Panc1 (cell line): ENCODE results near the gene POM121L2.

Experiments
- CTCF ChIP-seq: fragments of 450-650 bp; IDR thresholded peaks from 2 replicates; pipeline ENCODE4 v1.5.1; 2017; ENCODE audit warnings: mild to moderate bottlenecking
- POLR2AphosphoS5 ChIP-seq: IDR thresholded peaks from 2 replicates; pipeline ENCODE4 v1.6.1; 2012; ENCODE audit warnings: mild to moderate bottlenecking, low read depth, low read length, moderate library complexity
- SIN3A ChIP-seq: IDR thresholded peaks from 2 replicates; pipeline ENCODE4 v1.6.1; 2012; ENCODE audit warnings: low read depth, mild to moderate bottlenecking, low read length, moderate library complexity, borderline replicate concordance; ENCODE audit not compliant: insufficient read depth
- TCF7L2 ChIP-seq: IDR thresholded peaks from 2 replicates; pipeline ENCODE4 v1.6.1; 2011; ENCODE audit warnings: mild to moderate bottlenecking, low read depth, low read length, inconsistent platforms
- TF ChIP-seq, protein P1 (sequence below), 2 experiments: IDR thresholded peaks; 2 replicates each; pipeline ENCODE4 v1.6.1; 2011 to 2012; ENCODE audit warnings: low read depth in 2 of 2, control low read depth in 1 of 2, low read length in 1 of 2, mild to moderate bottlenecking in 1 of 2, moderate library complexity in 1 of 2; ENCODE audit not compliant: insufficient read depth in 1 of 2

DNA sequence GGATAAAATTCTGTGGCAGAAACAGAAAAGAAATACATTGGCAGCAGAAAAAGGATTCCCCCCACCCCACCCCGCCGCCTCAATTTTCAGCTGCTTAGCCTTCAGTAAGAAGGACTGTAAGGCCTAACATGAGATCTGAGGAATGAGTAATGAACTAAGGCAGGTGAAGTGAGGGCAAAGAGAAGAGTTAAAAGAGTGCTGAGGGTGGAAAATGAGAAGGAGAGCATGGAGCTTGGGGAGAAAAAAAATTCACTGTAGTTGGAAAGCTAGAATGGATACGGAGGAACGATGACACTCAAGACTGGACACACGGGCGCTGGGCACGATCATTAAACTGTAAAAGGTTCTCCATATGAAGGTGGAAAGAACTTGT lies 14.6 kb downstream of the POM121L2 start:
- TF ChIP-seq CTCF (no peak), SIN3A (no peak), POLR2AphosphoS5 (no peak), TCF7L2 (no peak)
- TF ChIP-seq, protein P1, sequence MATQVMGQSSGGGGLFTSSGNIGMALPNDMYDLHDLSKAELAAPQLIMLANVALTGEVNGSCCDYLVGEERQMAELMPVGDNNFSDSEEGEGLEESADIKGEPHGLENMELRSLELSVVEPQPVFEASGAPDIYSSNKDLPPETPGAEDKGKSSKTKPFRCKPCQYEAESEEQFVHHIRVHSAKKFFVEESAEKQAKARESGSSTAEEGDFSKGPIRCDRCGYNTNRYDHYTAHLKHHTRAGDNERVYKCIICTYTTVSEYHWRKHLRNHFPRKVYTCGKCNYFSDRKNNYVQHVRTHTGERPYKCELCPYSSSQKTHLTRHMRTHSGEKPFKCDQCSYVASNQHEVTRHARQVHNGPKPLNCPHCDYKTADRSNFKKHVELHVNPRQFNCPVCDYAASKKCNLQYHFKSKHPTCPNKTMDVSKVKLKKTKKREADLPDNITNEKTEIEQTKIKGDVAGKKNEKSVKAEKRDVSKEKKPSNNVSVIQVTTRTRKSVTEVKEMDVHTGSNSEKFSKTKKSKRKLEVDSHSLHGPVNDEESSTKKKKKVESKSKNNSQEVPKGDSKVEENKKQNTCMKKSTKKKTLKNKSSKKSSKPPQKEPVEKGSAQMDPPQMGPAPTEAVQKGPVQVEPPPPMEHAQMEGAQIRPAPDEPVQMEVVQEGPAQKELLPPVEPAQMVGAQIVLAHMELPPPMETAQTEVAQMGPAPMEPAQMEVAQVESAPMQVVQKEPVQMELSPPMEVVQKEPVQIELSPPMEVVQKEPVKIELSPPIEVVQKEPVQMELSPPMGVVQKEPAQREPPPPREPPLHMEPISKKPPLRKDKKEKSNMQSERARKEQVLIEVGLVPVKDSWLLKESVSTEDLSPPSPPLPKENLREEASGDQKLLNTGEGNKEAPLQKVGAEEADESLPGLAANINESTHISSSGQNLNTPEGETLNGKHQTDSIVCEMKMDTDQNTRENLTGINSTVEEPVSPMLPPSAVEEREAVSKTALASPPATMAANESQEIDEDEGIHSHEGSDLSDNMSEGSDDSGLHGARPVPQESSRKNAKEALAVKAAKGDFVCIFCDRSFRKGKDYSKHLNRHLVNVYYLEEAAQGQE (IDR thresholded peaks at IDR 0.05; ENCODE audit: insufficient read depth in 1 of 2, low read depth in 2 of 2, low read length in 1 of 2) = no peak
